ENCODE results near the gene BEGAIN.

BEGAIN gene

GRCh38 chr14:100599981-100600380 lies 12.8 kb upstream of the BEGAIN start:
- DNase-seq: no peak

- DNase-seq: no peak
Measured at GRCh38 chr14:100594625-100594951, 7.4 kb upstream of the BEGAIN start.

GRCh38 chr14:100593751-100594624 lies 6.8 kb upstream of the BEGAIN start:
- DNase-seq: no peak

GRCh38 chr14:100592972-100593371 lies 5.8 kb upstream of the BEGAIN start:
- DNase-seq: no peak

- no peak for DNase-seq
Measured at GRCh38 chr14:100592461-100592891, 5.3 kb upstream of the BEGAIN start.

DNA sequence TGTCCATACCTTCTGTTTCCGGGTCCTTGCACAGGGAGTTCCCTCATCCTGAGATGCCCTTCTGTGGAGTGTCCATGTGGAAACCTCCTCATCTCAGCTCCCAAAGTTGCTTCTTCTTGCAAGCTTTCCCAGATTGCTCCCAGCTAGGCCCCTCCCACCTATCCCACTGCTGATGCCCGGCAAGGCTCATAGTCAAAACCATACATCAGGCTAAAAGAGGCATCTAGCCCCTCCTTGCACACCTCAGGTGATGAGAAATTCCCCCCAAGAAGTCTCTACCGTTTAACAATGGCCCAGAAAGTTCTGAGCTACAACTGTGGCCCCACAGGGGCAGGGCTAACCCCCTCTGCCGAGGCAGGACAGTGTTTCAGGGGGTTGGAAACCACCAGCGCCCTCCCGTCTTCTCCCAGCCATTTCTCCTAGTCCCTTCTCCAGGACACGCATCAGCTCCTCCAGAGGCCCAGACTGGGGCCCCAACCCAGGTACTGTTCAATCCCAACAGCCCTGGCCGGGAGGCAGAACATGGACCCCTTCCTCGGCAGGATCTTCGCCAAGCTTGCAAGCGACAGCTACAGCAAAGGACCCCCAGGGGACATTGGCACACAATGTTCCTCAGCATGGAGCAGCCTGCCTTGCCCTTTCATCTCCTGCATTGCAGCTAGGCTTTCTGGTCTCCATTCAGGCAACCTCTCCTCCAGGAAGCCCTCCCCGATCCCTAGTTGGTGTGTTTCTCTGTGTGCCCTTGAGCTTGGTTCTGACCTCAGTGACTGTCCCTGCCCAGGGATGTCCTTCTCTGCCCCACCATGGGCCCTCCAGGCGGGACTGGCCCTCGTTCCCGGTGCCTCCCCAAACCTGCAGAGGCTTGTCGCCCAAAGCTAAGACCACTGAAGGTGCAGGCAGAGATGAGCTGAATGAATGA lies 4.5 kb upstream of the BEGAIN start:
- DNase-seq: no peak

DNA sequence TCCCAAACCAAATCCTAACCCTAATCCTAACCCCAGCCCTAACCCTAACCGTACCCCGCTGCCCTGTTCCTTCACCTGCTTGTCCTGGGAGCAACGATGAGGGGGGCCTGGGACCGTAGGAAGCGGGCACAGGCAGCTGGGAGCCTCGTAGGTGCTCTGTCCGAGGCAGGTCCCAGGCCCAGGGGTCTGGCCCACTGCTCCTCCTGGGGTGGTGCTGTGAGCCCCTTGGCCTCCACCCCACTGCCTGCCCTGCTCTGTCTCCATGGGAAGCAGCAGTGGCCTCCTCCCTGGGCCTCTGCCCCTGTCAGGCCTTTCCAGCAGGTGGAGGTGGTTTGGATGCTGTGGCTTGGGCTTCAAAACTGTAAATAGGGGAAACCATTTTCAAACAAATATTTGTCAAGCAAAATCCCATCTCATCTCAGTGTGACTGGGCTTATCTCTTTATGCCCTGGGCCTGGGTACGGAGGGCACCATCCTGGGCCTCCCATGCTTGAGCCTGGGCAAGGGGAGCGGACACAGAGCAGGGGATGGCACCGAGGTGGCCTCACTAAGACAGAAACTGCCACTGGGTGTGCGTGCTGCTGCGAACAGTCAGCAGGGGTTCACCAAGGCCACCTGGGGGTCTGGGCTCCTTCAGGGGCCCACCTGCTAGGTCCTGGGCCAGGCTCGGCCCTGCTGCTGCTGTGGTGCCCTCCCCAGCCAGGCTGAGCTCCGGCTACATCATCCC lies 3.7 kb upstream of the BEGAIN start:
- no peak for DNase-seq

GRCh38 chr14:100589760-100590469 lies 2.7 kb upstream of the BEGAIN start:
- no peak for DNase-seq

- DNase-seq: peak in 1 of 3 experiments; percentile 32
Measured at GRCh38 chr14:100589071-100589759, 2.0 kb upstream of the BEGAIN start.

- no peak for DNase-seq
Measured at GRCh38 chr14:100588671-100589070, 1.5 kb upstream of the BEGAIN start.

GRCh38 chr14:100587763-100588411 lies 670 bp upstream of the BEGAIN start:
- peak in 1 of 3 experiments; percentile 33 for DNase-seq

GRCh38 chr14:100586403-100587085 lies 673 bp downstream of the BEGAIN start:
- DNase-seq: peak in 2 of 3 experiments; percentile 82 to 84

- DNase-seq: no peak
Measured at GRCh38 chr14:100586153-100586402, 1.1 kb downstream of the BEGAIN start.

DNA sequence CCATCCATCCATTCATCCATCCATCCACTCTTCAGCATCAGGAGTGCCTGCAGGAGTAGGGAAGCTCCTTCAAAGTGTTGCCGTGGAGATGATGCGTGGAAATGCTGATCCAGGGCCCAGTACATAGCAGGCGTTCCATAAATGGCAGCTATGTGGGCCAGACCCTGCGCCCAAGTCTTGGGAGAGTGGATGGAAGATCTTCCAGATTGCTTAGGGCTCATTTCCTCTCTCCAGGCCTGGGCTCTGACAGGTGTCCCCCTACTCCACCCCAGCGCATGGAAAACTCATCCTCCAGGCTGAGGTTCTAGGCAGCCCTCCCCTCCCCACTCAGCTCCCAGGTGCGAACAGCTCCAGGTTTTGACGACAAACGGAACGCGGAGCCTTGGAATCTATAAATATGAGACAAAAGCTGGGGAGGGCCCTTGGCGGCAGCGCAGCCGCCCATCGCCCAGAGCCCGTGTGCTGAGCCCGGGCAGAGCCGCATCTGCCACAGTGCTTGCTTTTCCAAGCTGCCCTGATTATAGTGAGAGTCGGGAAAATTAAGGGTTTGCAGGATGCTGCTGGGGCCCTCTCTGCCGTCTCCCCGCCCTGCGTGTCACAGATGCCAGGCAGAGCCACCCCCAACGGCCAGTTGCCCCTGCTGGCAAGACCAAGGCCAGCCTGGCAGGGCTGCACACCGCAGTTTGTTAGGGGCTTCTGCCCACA lies 1.6 kb downstream of the BEGAIN start:
- peak in 2 of 3 experiments; percentile 67 to 75 for DNase-seq

DNA sequence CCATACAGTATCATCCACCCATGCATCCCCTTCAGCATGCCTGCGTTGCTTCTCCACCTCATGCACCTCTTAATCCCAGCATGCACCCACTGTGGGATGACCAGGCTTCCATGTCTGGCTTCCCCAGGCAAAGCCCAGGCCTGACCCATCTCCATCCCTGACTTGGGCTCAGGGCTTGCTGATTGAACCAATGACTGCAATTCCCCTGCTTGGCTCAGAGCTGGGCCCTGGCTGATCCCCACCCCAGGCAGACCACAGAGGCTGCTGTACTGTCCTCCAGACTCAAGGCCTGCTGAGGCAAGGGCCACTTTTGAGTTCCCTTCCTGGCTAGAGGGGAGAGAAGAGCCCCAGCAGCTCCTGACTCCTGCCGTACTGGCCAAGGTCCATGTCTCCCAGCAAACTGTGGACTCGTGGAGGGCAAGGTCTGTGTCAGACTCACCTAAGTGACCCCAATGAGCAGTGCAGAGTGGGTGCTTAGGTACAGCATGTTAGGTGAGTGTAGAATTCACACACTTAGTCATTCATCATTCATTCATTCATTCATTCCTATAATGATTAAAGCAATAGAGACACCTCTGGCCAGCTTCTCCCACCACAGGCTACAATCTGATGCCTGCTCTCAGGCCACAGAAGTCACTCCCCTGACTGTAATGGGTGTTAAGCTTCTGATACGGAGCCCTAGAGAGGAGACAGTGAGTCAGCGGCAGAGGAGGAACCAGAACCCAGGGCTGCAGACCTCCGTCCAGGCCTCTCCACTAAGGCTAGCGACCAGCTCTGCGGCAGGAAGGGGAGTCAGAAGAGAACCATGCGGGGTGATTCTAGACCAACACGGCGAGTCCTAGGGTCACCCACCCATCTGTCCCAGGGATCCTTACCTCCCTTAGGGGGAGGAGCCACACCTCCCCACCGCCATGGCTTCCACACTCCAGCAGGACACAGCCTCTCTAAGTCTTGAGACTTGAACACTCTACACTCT lies 2.9 kb downstream of the BEGAIN start:
- no peak for DNase-seq

GRCh38 chr14:100583245-100583644 lies 4.0 kb downstream of the BEGAIN start:
- no peak for DNase-seq

DNA sequence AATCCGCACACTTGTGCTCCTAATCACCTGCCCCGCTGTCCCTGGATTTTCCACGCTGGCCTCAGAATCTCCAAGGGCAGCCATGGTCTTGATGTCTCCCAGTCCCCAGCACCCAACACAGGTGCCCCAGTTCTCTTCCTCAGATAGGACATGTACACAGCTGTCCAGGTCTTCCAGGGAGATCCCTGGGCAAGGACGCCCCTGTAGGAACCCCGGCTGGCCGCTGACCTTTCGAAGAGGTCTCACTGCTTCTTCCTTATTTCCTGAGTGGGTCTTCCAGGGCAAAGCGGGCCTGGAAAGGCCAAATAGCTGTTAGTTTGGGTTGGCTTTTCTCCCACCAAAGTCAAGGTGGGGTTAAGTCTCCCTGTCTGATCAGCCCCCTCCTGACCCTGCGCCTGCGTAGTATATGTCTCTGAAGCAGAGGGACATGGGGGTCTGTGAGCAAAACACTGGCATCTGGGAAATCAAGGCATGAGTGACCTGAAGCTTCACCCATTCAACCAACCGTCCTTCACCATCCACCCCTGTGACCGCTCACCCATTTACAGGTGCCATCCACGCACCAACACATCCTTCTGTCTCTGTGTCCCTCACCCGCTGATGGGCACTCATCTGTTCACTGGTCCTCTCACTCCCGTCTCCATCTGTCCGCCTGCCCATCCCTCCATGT lies 4.6 kb downstream of the BEGAIN start:
- no peak for DNase-seq

Measured in NCI-H1417 (cell line).